Hepatocyte (in vitro differentiated cells): ENCODE data around the gene RGS14. TPM values are rescaled to one million over a fixed set of nuclear protein-coding genes. Genes with fewer than 3 reads are reported as not detected.

Experiments
- DNase-seq: peaks from one replicate; pipeline ENCODE4 v3.0.0-alpha.2; 2016; ENCODE audit warnings: low spot score
- H2AFZ ChIP-seq: fragments of 200-600 bp; sonication (generic); 2 replicates; pipeline ENCODE4 v1.6.0; 2016; ENCODE audit warnings: antibody characterized with exemption, mild to moderate bottlenecking
- H3K27ac ChIP-seq: fragments of 200-600 bp; sonication (generic); 2 replicates; pipeline ENCODE4 v1.5.1; 2016; ENCODE audit warnings: mild to moderate bottlenecking
- H3K27me3 ChIP-seq: fragments of 200-600 bp; sonication (generic); 2 replicates; pipeline ENCODE4 v1.6.1; 2016
- H3K36me3 ChIP-seq: fragments of 200-600 bp; sonication (generic); replicated peaks from 2 replicates; pipeline ENCODE4 v1.5.1; 2016; ENCODE audit warnings: low read depth; ENCODE audit not compliant: insufficient read depth
- H3K4me1 ChIP-seq: fragments of 200-600 bp; sonication (generic); 2 replicates; pipeline ENCODE4 v1.5.1; 2016; ENCODE audit warnings: mild to moderate bottlenecking, moderate library complexity; ENCODE audit not compliant: insufficient read depth
- H3K4me2 ChIP-seq: fragments of 200-600 bp; sonication (generic); 2 replicates; pipeline ENCODE4 v1.6.0; 2016
- H3K4me3 ChIP-seq: fragments of 200-600 bp; sonication (generic); 2 replicates; pipeline ENCODE4 v1.5.1; 2016; ENCODE audit warnings: mild to moderate bottlenecking
- H3K79me2 ChIP-seq: fragments of 200-600 bp; sonication (generic); 2 replicates; pipeline ENCODE4 v1.6.0; 2017; ENCODE audit warnings: mild to moderate bottlenecking
- H3K9me2 ChIP-seq: fragments of 200-600 bp; sonication (generic); replicated peaks from 2 replicates; pipeline ENCODE4 v1.6.0; 2017; ENCODE audit warnings: mild to moderate bottlenecking; ENCODE audit not compliant: insufficient read depth
- H3K9me3 ChIP-seq: fragments of 200-600 bp; sonication (generic); 2 replicates; pipeline ENCODE4 v1.5.1; 2016; ENCODE audit warnings: low read depth, mild to moderate bottlenecking
- H4K20me1 ChIP-seq: fragments of 200-600 bp; sonication (generic); 2 replicates; pipeline ENCODE4 v1.6.0; 2016; ENCODE audit warnings: mild to moderate bottlenecking; ENCODE audit not compliant: insufficient read depth, poor library complexity, severe bottlenecking
- EZH2 ChIP-seq: fragments of 200-600 bp; sonication (generic); IDR thresholded peaks from 2 replicates; pipeline ENCODE4 v1.6.1; 2016; ENCODE audit warnings: antibody characterized with exemption, mild to moderate bottlenecking, borderline replicate concordance
- EZH2phosphoT487 ChIP-seq: fragments of 200-600 bp; sonication (generic); IDR thresholded peaks from one replicate; pipeline ENCODE4 v1.6.1; 2018; ENCODE audit warnings: antibody characterized with exemption, mild to moderate bottlenecking, low read depth, moderate library complexity; ENCODE audit not compliant: unreplicated experiment, severe bottlenecking
- WGBS: methylation state at CpG from one replicate; pipeline ENCODE4 v1.1.6; 2016; ENCODE audit warnings: low lambda C conversion rate; ENCODE audit errors: missing lambda C conversion rate; 5-methylcytosine and 5-hydroxymethylcytosine counted together
- polyA plus RNA-seq: library from polyadenylated mRNA; unstranded; fragments of >200 nt; fragmentation: Nextera tagmentation; extraction: Ambion mirVana; gene quantifications from 2 replicates; pipeline ENCODE4 v1.2.1, GENCODE V29; 2016
- total RNA-seq: library from RNA; depleted of rRNA; stranded (reverse); fragments of >200 nt; gene quantifications from 2 replicates; pipeline ENCODE4 v1.2.3, GENCODE V29; 2014
- TF ChIP-seq, protein P1 (sequence below): fragments of 200-600 bp; sonication (generic); IDR thresholded peaks from 2 replicates; pipeline ENCODE4 v1.5.1; 2016; ENCODE audit warnings: antibody characterized with exemption, mild to moderate bottlenecking; ENCODE audit not compliant: poor library complexity

Gene RGS14
- total and polyA plus RNA-seq, 2 experiments from 2014 or later = 36.5 to 37.0 TPM

DNA sequence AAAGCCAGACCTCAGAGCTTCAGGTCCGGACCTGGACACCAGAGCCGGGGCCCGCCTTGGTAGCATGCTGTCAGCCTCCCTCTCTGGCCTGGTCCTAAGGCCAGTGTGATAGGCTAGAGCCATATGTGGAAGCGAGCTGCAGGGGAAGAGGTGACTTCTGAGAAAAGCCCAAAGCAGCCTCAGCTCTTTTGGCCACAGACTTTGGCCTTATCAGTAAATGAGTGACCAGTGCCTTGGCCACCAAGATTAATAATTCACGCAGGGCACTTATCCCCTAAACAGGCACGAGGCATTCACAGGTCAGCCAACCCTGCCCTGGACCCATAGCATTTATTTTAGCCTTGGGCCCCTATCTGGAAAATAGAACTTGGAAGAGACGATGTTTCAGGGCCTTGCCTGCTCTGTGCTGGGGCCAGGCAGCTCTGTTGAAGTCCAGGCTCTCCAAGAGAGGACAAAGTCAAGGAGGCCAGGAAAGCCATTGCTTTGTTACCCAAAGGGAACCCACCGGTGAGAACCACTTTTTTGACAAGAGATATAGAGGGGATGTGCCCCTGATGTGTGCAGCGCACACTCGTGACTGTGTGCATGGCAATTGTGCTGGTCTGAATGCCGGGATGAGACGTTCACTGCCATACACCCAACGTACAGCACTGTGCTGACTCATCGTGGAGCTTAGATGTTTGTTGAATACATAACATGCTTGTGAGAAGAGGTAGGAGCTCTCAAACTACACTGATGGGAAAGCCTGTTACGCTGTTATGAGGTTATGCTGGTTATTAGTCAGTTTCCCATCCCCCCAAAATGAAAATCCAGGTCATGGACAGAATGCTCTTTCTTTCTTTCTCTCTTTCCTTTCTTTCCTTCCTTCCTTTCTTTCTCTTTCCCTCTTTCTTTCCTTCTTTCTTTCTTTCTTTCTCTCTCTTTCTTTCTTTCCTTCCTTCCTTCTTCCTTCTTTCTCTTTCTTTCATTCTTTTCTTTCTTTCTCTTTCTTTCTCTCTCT, 21.5 kb downstream of the RGS14 start:
- Histone ChIP-seq H3K9me3 (no peaks in the 10 kb centered on the region), H3K4me3 (no peak overlapping the region), H2AFZ (no peak overlapping the region), H3K4me2 (peak overlapping the region; percentile 41), H3K27ac (peak overlapping the region; percentile 88), H3K79me2 (no peaks in the 10 kb centered on the region), H3K27me3 (no peaks in the 10 kb centered on the region), H4K20me1 (no peaks in the 10 kb centered on the region), H3K4me1 (peaks cover 13% of the 10 kb centered on the region), H3K36me3 (no peaks in the 10 kb centered on the region), H3K9me2 (no peaks in the 10 kb centered on the region)
- WGBS = 59% methylated on average over 15 of the region's 15 CpGs
- TF ChIP-seq EZH2phosphoT487 = no peak
- no peak for TF ChIP-seq EZH2
- TF ChIP-seq, protein P1, sequence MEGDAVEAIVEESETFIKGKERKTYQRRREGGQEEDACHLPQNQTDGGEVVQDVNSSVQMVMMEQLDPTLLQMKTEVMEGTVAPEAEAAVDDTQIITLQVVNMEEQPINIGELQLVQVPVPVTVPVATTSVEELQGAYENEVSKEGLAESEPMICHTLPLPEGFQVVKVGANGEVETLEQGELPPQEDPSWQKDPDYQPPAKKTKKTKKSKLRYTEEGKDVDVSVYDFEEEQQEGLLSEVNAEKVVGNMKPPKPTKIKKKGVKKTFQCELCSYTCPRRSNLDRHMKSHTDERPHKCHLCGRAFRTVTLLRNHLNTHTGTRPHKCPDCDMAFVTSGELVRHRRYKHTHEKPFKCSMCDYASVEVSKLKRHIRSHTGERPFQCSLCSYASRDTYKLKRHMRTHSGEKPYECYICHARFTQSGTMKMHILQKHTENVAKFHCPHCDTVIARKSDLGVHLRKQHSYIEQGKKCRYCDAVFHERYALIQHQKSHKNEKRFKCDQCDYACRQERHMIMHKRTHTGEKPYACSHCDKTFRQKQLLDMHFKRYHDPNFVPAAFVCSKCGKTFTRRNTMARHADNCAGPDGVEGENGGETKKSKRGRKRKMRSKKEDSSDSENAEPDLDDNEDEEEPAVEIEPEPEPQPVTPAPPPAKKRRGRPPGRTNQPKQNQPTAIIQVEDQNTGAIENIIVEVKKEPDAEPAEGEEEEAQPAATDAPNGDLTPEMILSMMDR = no peak
- DNase-seq = peak; percentile 83

DNA sequence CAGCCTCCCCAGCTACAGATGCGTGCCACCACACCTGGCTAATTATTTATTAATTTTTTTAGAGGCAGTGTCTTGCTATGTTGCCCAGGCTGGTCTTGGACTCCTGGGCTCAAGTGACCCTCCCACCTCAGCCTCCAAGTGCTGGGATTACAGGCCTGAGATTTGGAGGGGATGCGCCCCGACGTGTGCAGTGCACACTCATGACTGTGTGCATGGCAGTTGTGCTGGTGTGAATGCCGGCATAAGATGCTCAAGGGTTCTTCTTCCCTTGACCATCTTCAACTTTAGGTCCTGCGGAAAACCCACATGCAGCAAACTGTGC, 23.0 kb downstream of the RGS14 start:
- Histone ChIP-seq H3K27ac (no peak overlapping the region), H3K9me2 (no peaks in the 10 kb centered on the region), H3K9me3 (no peaks in the 10 kb centered on the region), H2AFZ (no peak overlapping the region), H3K4me3 (no peak overlapping the region), H4K20me1 (no peaks in the 10 kb centered on the region), H3K79me2 (no peaks in the 10 kb centered on the region), H3K4me1 (peaks cover 13% of the 10 kb centered on the region), H3K4me2 (no peak overlapping the region), H3K36me3 (no peaks in the 10 kb centered on the region), H3K27me3 (no peaks in the 10 kb centered on the region)
- no peak for DNase-seq
- TF ChIP-seq, protein P1 = no peak
- TF ChIP-seq EZH2phosphoT487 (no peak), EZH2 (no peak)
- 94% methylated on average over 6 of the region's 6 CpGs for WGBS

DNA sequence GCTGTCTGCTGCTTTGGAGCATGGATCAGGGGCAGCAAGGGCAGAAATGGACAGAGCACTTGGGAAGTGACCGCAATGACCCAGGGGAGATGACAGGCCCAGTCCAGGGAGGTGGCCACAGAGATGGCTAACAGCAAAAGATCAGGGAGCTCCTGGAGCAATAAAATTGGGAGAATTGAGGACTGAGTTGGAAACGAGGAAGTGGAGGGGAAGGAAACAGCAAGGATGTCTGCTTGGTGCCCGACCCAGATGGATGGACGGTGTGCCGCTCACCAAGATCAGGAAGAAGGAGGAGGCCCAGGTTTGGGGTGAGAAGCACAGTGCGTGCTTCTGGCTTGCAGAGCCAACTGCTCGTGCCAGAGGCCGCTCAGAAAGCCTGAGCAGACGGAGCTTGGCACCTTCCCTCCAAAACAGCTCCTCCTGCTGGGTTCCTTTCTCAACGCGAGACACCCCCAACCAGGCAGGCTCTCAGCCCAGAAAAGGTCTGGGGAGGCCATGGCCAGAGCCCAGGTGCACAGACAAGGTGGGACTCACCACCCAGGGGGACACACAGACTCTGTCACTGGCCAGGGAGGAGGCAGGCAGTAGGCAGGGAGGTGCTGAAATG, 24.8 kb downstream of the RGS14 start:
- WGBS = 71% methylated on average over 10 of the region's 11 CpGs
- Histone ChIP-seq H3K4me2 (no peak overlapping the region), H3K27me3 (no peaks in the 10 kb centered on the region)

More for the DNA sequence above, 24.8 kb downstream of the RGS14 start:
- peak; percentile 40 for DNase-seq
- no peaks in the 10 kb centered on the region for H3K36me3 ChIP-seq
- H2AFZ ChIP-seq = no peak overlapping the region
- H3K4me3 ChIP-seq = no peak overlapping the region
- no peaks in the 10 kb centered on the region for H3K9me3 ChIP-seq
- H3K79me2 ChIP-seq = no peaks in the 10 kb centered on the region
- H4K20me1 ChIP-seq = no peaks in the 10 kb centered on the region
- no peak overlapping the region for H3K27ac ChIP-seq
- no peaks in the 10 kb centered on the region for H3K9me2 ChIP-seq
- TF ChIP-seq, protein P1 = peak; percentile 27
- TF ChIP-seq EZH2 = no peak
- H3K4me1 ChIP-seq = peaks cover 13% of the 10 kb centered on the region
